ENCODE measurements around the gene ITPR2.
"Not testable (repeated sequence)": the region's sequence is repeated elsewhere in the genome, so short reads cannot be mapped to it uniquely, and the experiment has no call there.

The ITPR2 gene

DNA sequence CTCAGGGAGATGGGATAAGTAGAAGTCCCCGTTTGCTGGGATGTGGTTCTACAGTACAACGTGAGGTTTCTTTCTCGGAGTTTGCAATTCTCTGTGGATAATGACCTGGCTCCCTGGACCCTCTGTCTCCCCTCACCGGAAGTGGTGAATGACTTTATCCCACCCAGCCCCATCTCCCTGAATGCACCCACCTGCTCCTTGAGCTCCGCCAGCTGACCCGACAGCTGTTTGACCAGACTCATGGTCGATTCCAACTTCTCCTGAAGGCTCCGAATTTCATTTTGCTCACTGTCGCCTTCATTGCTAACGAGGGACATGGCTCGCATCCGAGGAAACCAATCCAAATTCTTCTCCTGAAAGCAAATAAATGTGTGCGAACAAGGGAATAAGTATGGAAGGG, 493.0 kb downstream of the ITPR2 start:
- H3K9me3 Mint-ChIP-seq: no peaks in the 10 kb centered on the region
- no peak overlapping the region for H3K27ac Mint-ChIP-seq
- ATAC-seq (ENCODE audit: low read depth) (no peak), DNase-seq (ENCODE audit: low spot score in 2 of 2) (no peak)
- no peaks in the 10 kb centered on the region for H3K27me3 Mint-ChIP-seq
- H3K4me3 Mint-ChIP-seq: no peak overlapping the region
- H3K36me3 Mint-ChIP-seq: peaks cover 17% of the 10 kb centered on the region
- H3K4me1 Mint-ChIP-seq: peaks cover 26% of the 10 kb centered on the region

DNA sequence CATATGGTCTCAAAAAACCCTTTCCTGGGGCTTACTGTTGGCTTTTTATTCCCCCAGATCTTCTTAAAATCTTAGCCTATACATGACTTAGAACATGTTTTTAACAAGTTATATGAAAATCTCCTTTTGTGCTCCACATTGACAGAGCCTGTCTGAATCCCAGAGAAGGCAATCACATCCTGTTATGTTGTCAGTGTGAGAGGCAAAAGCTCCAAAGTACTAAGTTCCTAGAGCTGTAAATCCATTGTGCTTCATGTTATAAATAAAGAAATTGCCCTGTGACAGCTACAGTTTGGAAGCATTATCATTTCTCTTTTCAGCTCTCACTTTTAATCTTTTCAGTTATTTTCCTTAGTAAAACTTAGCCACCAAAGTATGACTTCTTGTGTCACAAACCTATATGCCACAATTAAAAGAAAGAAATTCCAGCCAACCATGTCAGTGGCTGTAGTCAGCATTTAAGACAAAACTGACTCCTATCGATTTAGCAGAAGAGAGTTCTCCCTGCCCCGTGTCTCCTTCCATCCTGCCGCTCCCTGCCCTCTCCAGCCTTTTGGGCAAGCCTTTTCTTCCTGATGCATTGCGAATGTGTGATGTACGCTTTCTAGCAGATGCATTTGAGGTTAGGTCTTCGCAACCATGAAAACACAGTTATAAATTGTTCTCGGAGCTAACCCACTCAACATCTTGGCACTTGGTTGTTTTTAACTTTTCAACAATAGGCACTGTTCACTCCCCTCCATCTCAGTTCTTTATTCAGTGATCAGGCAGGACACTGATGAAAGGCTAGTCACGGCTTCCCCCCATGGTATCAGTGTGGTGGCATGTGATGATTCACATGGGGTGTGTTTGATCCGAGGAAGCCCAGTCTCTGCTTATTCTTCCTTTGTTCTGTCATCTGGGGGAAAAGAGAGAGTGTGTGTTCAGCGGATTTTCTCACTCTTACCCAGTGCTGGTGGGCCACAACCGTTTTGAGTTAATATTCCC, 494.1 kb downstream of the ITPR2 start:
- peaks cover 21% of the 10 kb centered on the region for H3K4me1 Mint-ChIP-seq
- no peaks in the 10 kb centered on the region for H3K27me3 Mint-ChIP-seq
- no peak overlapping the region for H3K4me3 Mint-ChIP-seq
- no peaks in the 10 kb centered on the region for H3K9me3 Mint-ChIP-seq
- no peak for DNase-seq (ENCODE audit: low spot score in 2 of 2)
- no peak for ATAC-seq (ENCODE audit: low read depth)
- peaks cover 18% of the 10 kb centered on the region for H3K36me3 Mint-ChIP-seq
- H3K27ac Mint-ChIP-seq: no peak overlapping the region

DNA sequence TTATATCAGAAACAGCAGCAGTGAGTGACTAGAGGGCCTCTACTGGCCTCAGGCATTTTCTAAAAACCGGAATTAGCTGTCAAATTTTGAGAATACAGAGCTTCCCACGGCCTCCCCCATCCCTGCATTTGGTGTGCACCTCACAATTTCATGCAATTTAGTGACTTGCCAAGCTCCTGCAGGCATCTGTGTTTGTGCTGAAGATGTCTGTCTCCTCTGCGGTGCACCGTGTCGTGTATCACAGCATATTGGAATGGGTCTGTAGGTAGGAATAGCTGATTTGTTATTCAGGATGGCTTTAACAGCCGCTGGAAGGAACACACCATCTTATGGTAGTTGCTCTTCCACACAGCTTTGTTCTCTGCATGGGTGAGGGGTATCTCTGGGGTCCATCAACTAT, 497.3 kb downstream of the ITPR2 start:
- H3K36me3 Mint-ChIP-seq: peaks cover 13% of the 10 kb centered on the region
- H3K9me3 Mint-ChIP-seq: no peaks in the 10 kb centered on the region
- ATAC-seq (ENCODE audit: low read depth): no peak
- H3K4me3 Mint-ChIP-seq: no peak overlapping the region
- H3K27me3 Mint-ChIP-seq: no peaks in the 10 kb centered on the region
- no peak for DNase-seq (ENCODE audit: low spot score in 2 of 2)
- H3K4me1 Mint-ChIP-seq: peaks cover 10% of the 10 kb centered on the region
- no peak overlapping the region for H3K27ac Mint-ChIP-seq

DNA sequence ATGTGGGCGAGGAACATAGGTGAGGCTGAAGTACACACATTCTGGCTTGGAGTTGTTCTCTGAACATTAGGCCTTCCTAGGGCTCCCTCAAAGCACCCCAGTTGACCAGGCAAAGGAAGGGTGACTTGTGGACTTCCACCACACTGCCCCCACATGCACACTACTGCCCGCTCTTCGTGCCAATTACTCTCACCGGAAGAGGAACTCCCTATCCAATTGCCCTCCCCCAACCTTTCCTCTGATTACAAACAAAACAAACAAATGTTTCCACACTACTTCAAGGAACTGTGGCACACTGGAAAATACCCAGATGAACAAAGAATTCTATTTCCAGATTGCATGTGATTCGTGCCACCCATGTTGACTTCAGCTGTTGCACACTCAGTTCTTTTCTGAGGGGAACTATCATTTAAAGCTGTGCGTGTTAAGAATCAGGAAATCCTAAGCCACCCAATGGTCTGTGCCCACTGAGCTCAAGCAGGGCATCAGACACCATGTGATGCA, 498.3 kb downstream of the ITPR2 start:
- Mint-ChIP-seq H3K9me3 (no peaks in the 10 kb centered on the region), H3K4me1 (peaks cover 6% of the 10 kb centered on the region), H3K4me3 (no peak overlapping the region), H3K36me3 (peaks cover 11% of the 10 kb centered on the region), H3K27ac (no peak overlapping the region), H3K27me3 (no peaks in the 10 kb centered on the region)
- no peak for DNase-seq (ENCODE audit: low spot score in 2 of 2)
- ATAC-seq (ENCODE audit: low read depth): no peak

DNA sequence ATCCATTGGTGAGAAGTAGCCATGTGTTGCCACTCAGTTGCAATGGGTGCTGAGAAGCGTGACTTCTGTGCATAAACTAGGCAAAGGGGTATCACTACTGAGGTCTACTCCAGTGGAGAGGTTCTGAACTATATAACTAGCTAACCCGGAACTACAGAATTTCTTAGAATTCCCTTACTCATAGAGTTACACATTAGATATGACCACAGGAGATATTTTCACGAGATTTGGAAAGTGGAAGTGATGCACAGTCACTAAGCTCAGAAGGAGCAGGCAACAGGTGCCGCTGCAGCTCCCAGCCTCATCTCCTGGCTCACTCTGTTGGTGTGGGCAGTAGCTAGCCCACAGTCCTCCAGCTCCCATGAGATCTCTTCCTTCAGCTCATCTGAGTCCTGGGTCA, 501.0 kb downstream of the ITPR2 start:
- H3K9me3 Mint-ChIP-seq: no peaks in the 10 kb centered on the region

DNA sequence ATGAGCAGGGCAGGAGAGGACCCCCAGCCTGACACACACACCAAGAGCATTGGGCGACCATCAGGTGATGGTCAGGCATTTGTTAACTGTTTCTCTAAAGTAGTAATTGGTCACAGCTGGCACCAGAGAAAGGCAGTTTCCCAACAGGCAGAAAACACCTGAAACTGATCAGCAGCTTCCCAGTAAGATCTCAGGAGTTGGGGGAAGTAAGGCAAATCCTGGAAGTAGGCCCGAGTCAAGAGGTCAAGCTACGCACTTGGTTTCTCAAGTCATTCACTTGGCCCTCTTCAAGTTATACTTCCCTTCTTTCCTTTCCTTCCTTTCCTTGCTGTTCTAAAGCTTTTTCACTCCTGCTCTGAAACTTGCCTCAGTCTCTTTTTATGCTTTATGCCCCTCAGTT, 501.9 kb downstream of the ITPR2 start:
- Mint-ChIP-seq H3K36me3 (peaks cover 5% of the 10 kb centered on the region), H3K9me3 (no peaks in the 10 kb centered on the region), H3K4me3 (no peak overlapping the region), H3K4me1 (peaks cover 20% of the 10 kb centered on the region), H3K27me3 (no peaks in the 10 kb centered on the region), H3K27ac (no peak overlapping the region)
- ATAC-seq (ENCODE audit: low read depth): no peak
- DNase-seq (ENCODE audit: low spot score in 2 of 2): no peak

More for the DNA sequence above, 501.0 kb downstream of the ITPR2 start:
- DNase-seq (ENCODE audit: low spot score in 2 of 2) (no peak), ATAC-seq (ENCODE audit: low read depth) (no peak)
- peaks cover 6% of the 10 kb centered on the region for H3K36me3 Mint-ChIP-seq
- H3K4me3 Mint-ChIP-seq: no peak overlapping the region
- no peaks in the 10 kb centered on the region for H3K27me3 Mint-ChIP-seq
- peaks cover 20% of the 10 kb centered on the region for H3K4me1 Mint-ChIP-seq
- no peak overlapping the region for H3K27ac Mint-ChIP-seq

DNA sequence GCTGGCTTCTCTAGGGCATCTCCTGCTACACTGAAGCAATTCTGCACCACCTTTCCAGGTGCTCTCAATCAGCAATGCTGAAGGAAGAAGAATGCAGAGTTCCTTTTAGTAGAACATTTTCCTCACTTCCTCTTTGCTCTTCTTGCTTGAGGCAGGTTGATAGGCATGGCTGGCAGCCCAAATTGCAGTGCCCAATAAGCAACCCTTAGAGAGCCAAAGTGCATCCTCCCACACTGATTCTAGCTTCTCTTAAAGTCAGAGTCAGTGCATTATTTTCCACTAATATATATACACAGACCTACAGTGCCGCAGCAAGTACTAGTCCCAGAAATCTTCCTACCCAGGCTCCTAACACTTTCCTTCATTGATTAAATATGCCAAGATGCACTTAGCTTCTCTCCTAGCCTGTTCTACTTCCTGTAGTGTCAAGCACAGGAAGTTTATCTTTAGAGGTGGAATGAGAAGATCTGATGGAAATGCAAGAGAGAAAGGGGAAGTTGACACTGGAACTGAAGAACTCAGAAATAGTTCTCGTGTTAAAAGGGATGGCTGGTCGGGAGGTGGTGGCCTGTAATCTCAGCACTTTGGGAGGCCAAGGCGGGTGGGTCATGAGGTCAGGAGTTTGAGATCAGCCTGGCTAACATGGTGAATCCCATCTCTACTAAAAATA, 504.9 kb downstream of the ITPR2 start:
- ATAC-seq (ENCODE audit: low read depth) (peak; percentile 97), DNase-seq (ENCODE audit: low spot score in 2 of 2) (peak in 1 of 2 donors; percentile 29)
- Mint-ChIP-seq H3K4me1 (peaks cover 24% of the 10 kb centered on the region), H3K27ac (peak overlapping the region; percentile 71), H3K36me3 (no peaks in the 10 kb centered on the region), H3K4me3 (peak overlapping the region; percentile 49), H3K9me3 (no peaks in the 10 kb centered on the region), H3K27me3 (no peaks in the 10 kb centered on the region)

DNA sequence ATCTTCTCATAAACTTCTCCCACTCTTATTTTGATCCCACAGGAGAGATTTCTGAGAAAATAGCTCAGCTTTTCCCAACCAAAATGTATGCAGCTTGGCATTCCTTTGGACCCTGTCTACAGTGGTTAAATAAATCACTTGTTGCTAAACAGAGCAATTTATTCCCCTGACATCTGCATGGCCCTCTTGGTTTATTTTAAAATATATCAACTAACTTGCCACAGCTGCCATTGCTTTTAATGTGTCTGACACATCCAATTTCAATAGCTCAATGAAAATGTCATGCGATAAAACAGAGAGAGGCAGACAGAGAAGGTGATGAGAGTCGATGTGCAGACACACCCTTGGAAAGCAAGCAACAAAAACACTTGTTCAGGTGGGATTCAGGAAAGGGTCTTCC, 509.3 kb downstream of the ITPR2 start:
- peaks cover 2% of the 10 kb centered on the region for H3K36me3 Mint-ChIP-seq
- H3K27ac Mint-ChIP-seq: no peak overlapping the region
- DNase-seq (ENCODE audit: low spot score in 2 of 2) (no peak), ATAC-seq (ENCODE audit: low read depth) (no peak)
- no peaks in the 10 kb centered on the region for H3K27me3 Mint-ChIP-seq
- peaks cover 3% of the 10 kb centered on the region for H3K9me3 Mint-ChIP-seq
- H3K4me3 Mint-ChIP-seq: no peak overlapping the region
- peaks cover 26% of the 10 kb centered on the region for H3K4me1 Mint-ChIP-seq

DNA sequence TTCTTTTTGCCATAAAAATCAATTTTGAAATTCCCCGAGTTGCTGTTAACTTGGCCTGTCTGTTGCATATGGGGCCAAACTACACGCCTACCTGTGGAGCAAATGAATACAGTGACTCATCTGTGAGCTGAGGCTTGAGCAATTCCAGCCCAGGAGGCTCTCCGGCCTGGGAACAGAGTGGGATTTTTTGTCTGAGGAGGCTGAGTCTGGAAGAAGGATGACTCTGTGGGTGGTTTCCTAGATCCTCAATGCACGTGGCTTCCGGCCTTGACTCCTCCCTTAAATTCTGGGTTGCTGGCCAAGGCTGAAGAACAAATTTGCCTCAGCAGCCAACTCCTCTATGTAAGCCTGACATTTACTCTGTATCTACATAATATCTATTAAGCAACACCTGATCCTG, 513.5 kb downstream of the ITPR2 start:
- Mint-ChIP-seq H3K4me1 (peaks cover 24% of the 10 kb centered on the region), H3K9me3 (peaks cover 8% of the 10 kb centered on the region), H3K27me3 (no peaks in the 10 kb centered on the region), H3K4me3 (no peak overlapping the region), H3K27ac (no peak overlapping the region), H3K36me3 (peaks cover 7% of the 10 kb centered on the region)
- DNase-seq (ENCODE audit: low spot score in 2 of 2) (no peak), ATAC-seq (ENCODE audit: low read depth) (no peak)

DNA sequence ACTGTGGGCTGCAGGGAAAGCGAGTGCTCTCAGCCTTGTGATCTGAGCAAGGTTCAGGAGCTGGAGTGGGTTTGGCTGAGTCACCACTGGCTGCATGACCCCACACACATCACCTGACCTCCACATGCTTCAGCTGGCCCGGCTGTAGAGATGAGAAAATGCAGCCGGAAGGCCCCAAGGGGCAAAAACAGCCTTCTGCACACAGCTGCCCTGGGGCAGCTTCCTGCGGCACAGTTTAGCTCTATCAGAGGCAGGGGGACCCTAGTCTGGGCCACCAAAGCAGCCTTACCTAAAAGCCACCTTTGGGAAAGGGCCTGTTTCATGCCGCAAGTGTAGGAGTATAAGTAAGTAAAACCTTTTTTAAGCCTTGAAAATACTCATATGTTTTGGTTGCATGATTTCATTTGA, 514.3 kb downstream of the ITPR2 start:
- no peak for DNase-seq (ENCODE audit: low spot score in 2 of 2)
- peaks cover 9% of the 10 kb centered on the region for H3K36me3 Mint-ChIP-seq
- H3K9me3 Mint-ChIP-seq: peaks cover 9% of the 10 kb centered on the region
- H3K27me3 Mint-ChIP-seq: no peaks in the 10 kb centered on the region
- H3K27ac Mint-ChIP-seq: peak overlapping the region; percentile 79
- peak; percentile 89 for ATAC-seq (ENCODE audit: low read depth)
- peaks cover 24% of the 10 kb centered on the region for H3K4me1 Mint-ChIP-seq
- peak overlapping the region; percentile 25 for H3K4me3 Mint-ChIP-seq

DNA sequence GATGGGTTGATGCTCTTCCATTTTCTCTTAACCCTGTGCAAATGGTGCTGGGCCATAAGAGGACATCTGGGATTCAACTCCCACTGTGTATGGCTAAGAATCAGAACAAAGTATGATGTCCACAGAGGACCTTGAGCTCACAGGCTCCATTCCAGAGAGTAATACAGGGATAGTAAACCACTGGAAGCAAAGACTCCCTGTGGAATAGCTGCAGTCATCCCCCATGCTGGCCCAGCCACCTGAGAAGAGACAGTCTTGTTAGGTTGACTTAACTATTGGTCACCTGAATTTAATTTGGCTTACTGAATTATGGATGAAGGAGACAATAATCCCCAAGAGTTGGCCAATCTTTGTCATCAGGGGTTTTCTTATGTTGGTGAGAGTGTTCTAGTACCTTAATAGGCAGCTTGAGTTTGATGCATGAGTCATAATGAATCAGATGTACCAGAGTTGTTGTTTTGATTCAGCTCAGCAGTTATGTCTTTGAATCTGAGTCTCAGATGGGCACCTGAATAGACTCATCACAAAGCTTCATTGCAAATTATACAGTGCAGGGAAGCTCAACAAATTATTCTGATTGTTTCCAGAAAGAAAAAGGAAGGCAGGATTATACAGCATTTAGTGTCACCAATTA, 514.9 kb downstream of the ITPR2 start:
- ATAC-seq (ENCODE audit: low read depth): peak; percentile 24
- DNase-seq (ENCODE audit: low spot score in 2 of 2): no peak
- Mint-ChIP-seq H3K4me3 (peak overlapping the region; percentile 25), H3K9me3 (peaks cover 12% of the 10 kb centered on the region), H3K36me3 (peaks cover 14% of the 10 kb centered on the region), H3K27me3 (no peaks in the 10 kb centered on the region), H3K4me1 (peaks cover 24% of the 10 kb centered on the region), H3K27ac (peak overlapping the region; percentile 79)

DNA sequence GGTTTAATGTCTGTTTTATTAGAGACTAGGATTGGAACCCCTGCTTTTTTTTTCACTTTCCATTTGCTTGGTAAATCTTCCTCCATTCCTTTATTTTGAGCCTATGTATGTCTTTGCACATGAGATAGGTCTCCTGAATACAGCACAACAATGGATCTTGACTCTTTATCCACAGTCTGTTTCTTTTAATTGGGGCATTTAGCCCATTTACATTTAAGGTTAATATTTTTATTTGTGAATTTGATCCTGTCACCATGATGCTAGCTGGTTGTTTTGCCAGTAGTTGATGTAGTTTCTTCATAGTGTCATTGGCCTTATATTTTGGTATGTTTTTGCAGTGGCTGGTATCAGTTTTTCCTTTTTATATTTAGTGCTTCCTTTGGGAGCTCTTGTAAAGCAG, 518.9 kb downstream of the ITPR2 start:
- Mint-ChIP-seq H3K4me1 (peaks cover 16% of the 10 kb centered on the region), H3K9me3 (peaks cover 12% of the 10 kb centered on the region), H3K36me3 (peaks cover 15% of the 10 kb centered on the region)
- DNase-seq (ENCODE audit: low spot score in 2 of 2); H3K27ac Mint-ChIP-seq; ATAC-seq (ENCODE audit: low read depth); H3K4me3 Mint-ChIP-seq; H3K27me3 Mint-ChIP-seq: not testable (repeated sequence)

DNA sequence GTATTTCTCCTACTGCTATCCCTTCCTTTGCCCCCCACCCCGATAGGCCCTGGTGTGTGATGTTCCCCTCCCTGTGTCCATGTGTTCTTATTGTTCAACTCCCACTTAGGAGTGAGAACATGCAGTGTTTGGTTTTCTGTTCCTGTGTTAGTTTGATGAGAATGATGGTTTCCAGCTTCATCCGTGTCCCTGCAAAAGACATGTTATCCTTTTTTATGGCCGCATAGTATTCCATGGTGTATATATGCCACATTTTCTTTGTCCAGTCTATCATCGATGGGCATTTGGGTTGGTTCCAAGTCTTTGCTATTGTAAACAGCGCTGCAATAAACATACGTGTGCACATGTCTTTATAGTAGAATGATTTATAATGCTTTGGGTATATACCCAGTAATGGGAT, 522.5 kb downstream of the ITPR2 start:
- DNase-seq (ENCODE audit: low spot score in 2 of 2); H3K27ac Mint-ChIP-seq; H3K4me3 Mint-ChIP-seq; H3K4me1 Mint-ChIP-seq; ATAC-seq (ENCODE audit: low read depth); H3K27me3 Mint-ChIP-seq: not testable (repeated sequence)
- peaks cover 20% of the 10 kb centered on the region for H3K36me3 Mint-ChIP-seq
- H3K9me3 Mint-ChIP-seq: peaks cover 12% of the 10 kb centered on the region

DNA sequence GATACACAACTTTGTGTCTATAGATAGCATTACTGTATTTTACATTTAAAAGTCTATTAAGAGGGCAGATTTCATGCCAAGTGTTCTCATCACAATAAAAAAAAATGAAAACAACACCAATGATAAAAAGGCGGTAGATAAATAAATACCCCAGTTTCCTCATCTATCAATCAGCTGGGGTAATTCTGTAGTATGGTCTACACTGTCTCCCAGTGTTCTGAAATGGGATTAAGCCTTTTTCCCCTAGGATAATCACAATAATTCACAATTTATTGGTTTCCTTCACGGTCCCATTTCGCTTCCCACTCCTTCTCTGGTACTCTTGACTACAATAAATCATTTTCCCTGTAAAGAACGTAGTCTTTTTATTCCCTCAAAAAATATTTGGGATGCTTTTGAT, 523.4 kb downstream of the ITPR2 start:
- peaks cover 16% of the 10 kb centered on the region for H3K36me3 Mint-ChIP-seq
- ATAC-seq (ENCODE audit: low read depth) (no peak), DNase-seq (ENCODE audit: low spot score in 2 of 2) (no peak)
- no peak overlapping the region for H3K27ac Mint-ChIP-seq
- H3K4me3 Mint-ChIP-seq: no peak overlapping the region
- H3K4me1 Mint-ChIP-seq: no peaks in the 10 kb centered on the region
- H3K9me3 Mint-ChIP-seq: peaks cover 7% of the 10 kb centered on the region
- no peaks in the 10 kb centered on the region for H3K27me3 Mint-ChIP-seq

Data from memory B cell (primary cell).